Measurements from ENCODE around the gene SLC34A1.
"Not testable (repeated sequence)": the region's sequence is repeated elsewhere in the genome, so short reads cannot be mapped to it uniquely, and the experiment has no call there.

The SLC34A1 gene

GRCh38 chr5:177390363-177391300, 6.4 kb downstream of the SLC34A1 start:
- peak; percentile 87 for FAIRE-seq

DNA sequence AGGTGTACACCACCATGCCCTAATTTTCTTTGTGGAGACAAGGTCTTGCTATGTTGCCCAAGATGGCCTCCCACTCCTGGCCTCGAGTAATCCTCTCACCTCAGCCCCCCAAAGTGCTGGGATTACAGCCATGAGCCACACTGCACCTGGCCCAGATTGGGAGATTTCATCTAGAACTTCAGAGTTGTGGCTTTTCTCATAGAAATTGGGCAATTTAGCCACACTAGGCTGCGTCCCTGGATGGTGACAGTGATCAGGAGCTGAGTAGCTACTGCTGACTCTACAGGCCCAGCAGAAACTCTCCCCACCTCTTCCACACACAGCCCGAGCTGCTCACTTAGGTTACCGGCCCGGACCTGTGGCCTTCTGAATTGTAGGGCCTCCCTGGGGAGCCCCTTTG, 8.5 kb downstream of the SLC34A1 start:
- no peak for FAIRE-seq

DNA sequence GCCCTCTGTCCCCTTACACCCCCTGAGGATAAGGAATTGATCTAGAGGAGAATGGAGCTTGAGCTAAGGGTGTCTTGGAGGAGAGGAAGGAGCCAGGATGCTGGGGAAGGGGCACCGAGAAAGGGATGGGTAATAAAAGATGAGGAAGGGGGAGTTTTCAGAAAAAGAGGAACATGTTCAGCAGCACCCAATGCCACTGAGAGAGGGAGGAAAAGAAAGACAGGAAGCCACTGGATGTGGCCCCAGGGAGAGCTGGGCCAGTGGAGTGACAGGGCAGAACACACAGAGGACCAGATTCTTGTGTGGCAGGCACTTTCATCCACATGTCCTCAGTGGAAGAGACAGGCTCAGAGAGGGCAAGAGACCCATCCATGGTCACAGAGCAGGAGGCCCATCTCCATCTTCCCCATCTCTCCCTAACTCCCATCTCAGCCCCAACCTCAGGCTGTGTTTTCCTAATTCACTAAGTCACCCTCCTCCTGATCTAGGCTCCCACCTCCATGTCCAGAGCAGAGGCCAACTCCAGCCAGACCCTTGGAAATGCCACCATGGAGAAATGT, 9.1 kb downstream of the SLC34A1 start:
- FAIRE-seq = no peak

- no peak for FAIRE-seq
Observed at GRCh38 chr5:177393990-177394389, 9.8 kb downstream of the SLC34A1 start.

- no peak for FAIRE-seq
Observed at GRCh38 chr5:177396078-177396477, 11.8 kb downstream of the SLC34A1 start.

GRCh38 chr5:177396807-177397206, 12.6 kb downstream of the SLC34A1 start:
- FAIRE-seq = no peak

GRCh38 chr5:177397875-177398390, 13.7 kb downstream of the SLC34A1 start:
- FAIRE-seq = no peak

DNA sequence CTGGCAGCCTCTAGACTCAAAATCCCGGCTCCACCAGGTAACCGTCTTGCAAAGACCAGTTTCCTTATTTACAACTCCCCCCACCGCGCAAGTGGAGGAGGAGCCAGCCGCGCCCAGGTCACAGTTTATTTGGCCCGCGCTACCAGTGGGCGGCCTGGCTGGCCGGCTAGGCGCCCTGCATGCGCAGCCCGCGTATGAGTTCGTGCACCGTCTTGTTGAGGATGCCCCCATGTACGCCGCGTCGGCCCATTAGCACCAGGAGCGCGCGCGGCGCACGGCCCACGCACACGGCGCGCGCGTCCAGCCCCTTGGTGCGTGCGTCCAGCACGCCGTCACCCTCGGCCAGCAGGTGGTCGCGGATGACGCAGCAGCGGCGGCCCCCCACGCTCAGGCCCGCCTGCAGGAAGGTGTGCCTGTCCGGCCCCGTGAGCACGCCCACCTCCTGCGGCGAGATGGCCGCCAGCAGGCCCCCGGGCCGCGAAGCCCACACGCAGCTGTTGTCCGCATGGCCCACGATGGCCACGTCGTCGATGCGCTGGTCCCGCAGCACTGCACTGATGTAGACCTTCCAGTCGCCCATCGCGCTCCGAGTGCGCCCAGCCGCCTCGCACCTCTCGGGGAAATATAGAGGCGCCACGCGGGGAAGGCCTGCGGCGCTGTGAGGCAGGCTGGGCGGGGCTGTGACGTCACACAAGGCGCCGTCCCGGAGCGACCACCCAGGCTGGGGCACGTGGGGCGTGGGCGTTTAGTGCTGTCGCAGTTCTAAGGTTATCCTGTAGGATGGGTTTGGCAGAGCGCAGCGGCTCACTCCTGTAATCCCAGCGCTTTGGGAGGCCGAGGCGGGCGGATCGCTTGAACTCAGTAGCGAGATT, 16.0 kb downstream of the SLC34A1 start, which contains the start of gene PFN3:
Gene PFN3 (minus strand): TSS at position 665 of the 872 bp plus-strand sequence. CDS start 85 bp downstream, at position 580.
- FAIRE-seq = no peak

GRCh38 chr5:177402271-177403043, 18.2 kb downstream of the SLC34A1 start:
- no peak for FAIRE-seq

GRCh38 chr5:177403102-177403791, 19.0 kb downstream of the SLC34A1 start:
- FAIRE-seq = no peak

- no peak for FAIRE-seq
Observed at GRCh38 chr5:177403792-177404640, 19.8 kb downstream of the SLC34A1 start.

DNA sequence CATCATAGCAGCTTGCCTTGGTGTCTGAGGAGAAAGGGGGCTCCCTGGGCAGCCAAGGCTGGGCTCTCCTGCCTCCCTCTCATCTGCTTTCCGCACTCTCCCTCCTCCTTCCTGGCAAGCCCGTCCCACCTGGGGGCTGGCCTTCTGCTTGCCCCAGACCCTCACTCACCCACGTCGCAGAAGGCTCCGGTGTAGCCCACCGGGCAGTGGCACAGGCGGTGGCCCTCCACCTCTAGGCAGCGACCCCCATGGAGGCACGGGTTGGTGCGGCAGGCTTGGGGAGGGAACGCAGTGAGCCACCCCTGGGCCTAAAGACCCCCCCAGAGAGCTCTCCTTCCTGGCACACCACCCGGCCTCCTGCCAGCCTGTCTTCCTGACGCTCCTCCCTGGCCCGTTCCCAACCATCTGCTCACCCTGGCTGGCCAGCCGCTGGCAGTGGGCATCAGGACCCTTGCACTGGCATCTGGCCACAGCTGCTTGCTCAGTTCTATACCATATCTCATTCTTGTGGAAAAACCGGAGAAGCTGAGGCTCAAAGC, 20.5 kb downstream of the SLC34A1 start:
- no peak for FAIRE-seq

- FAIRE-seq = no peak
Observed at GRCh38 chr5:177405312-177405711, 21.1 kb downstream of the SLC34A1 start.

- no peak for FAIRE-seq
Observed at GRCh38 chr5:177405805-177406204, 21.6 kb downstream of the SLC34A1 start.

GRCh38 chr5:177409043-177409801, 25.0 kb downstream of the SLC34A1 start, which contains the start of gene F12:
Gene F12, minus strand, starts transcription at chr5:177409564. Its CDS starts 37 bp downstream, at chr5:177409527.
- FAIRE-seq = no peak

- no peak for FAIRE-seq
Observed at GRCh38 chr5:177410575-177410974, 26.3 kb downstream of the SLC34A1 start.

- no peak for FAIRE-seq
Observed at GRCh38 chr5:177412603-177413233, 28.5 kb downstream of the SLC34A1 start.

GRCh38 chr5:177414481-177414880, 30.2 kb downstream of the SLC34A1 start:
- FAIRE-seq = no peak

DNA sequence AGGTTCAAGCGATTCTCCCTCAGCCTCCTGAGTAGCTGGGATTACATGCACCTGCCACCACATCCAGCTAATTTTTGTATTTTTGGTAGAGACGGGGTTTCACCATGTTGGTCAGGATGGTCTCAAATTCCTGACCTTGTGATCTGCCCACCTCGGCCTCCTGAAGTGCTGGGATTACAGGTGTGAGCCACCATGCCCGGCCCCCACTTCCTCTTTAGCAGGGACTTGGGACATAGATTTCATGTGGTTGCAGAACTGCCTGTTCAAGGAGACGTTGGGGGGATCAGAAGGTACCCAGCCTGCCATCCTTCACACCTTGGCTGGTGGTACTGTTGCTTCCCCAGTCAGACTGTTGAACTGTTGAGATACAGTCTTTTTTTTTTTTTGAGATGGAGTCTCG, 32.8 kb downstream of the SLC34A1 start:
- FAIRE-seq = not testable (repeated sequence)
